Thyroid gland (tissue), 4 donors: ENCODE data around the gene ADSS1. TPM values are rescaled to one million over a fixed set of nuclear protein-coding genes. Genes with fewer than 3 reads are reported as not detected.

ENCODE experiments used
- DNase-seq, 2 donors: peaks; one replicate each; pipeline ENCODE4 v3.0.0-alpha.2; 2019
- H3K27ac ChIP-seq, 3 donors: fragments of 200-600 bp; sonication (generic); 1 replicate in 2 of 3; 2 replicates in 1 of 3; pipeline ENCODE4 v1.5.1; 2016 to 2019; ENCODE audit warnings: mild to moderate bottlenecking in 1 of 3, moderate library complexity in 1 of 3
- H3K27me3 ChIP-seq: fragments of 200-600 bp; sonication (generic); one replicate; pipeline ENCODE4 v1.5.1; 2019
- H3K36me3 ChIP-seq, 2 donors: fragments of 200-600 bp; sonication (generic); one replicate each; pipeline ENCODE4 v1.5.1; 2016 to 2019
- H3K4me1 ChIP-seq, 2 donors: fragments of 200-600 bp; sonication (generic); one replicate each; pipeline ENCODE4 v1.5.1; 2017 to 2019
- H3K4me3 ChIP-seq, 3 donors: fragments of 200-600 bp; sonication (generic); replicated peaks in 1 of 3; 1 replicate in 2 of 3; 2 replicates in 1 of 3; pipeline ENCODE4 v1.5.1; 2016; ENCODE audit warnings: mild to moderate bottlenecking in 1 of 3
- H3K9me3 ChIP-seq: fragments of 200-600 bp; sonication (generic); one replicate; pipeline ENCODE4 v1.5.1; 2017
- CTCF ChIP-seq, 6 experiments: fragments of 200-600 bp in 3 of 6; fragments of 450-650 bp in 3 of 6; sonication (generic) in 3 of 6; IDR thresholded peaks; one replicate each; pipeline ENCODE4 v1.5.1; 2016 to 2019; ENCODE audit warnings: antibody characterized with exemption in 6 of 6, mild to moderate bottlenecking in 2 of 6, inconsistent platforms in 1 of 6, moderate library complexity in 1 of 6
- POLR2A ChIP-seq, 2 donors: fragments of 450-650 bp; IDR thresholded peaks; one replicate each; pipeline ENCODE4 v1.6.1; 2017; ENCODE audit warnings: antibody characterized with exemption in 2 of 2, mild to moderate bottlenecking in 2 of 2, moderate library complexity in 1 of 2
- WGBS, 2 donors: methylation state at CpG; one replicate each; pipeline ENCODE4 v1.1.5; 2017; 5-methylcytosine and 5-hydroxymethylcytosine counted together
- intact Hi-C: fragments of 100-400 bp; cut with DNase I; formaldehyde crosslinking; loops from one replicate; pipeline ENCODE4 v1.15.1; 2023
- total RNA-seq, 4 donors: library from RNA; depleted of rRNA; stranded (reverse); fragments of >200 nt; gene quantifications; one replicate each; pipeline ENCODE4 v1.2.3, GENCODE V29; 2016

The ADSS1 gene
- total RNA-seq, 4 donors from 2014 or later, result 13.6 to 26.2 (median 18.9) TPM

GRCh38 chr14:104792945-104793702, 69.1 kb downstream of the ADSS1 start:
- Histone ChIP-seq H3K4me3 (no peak overlapping the region), H3K27me3 (no peaks in the 10 kb centered on the region), H3K9me3 (no peaks in the 10 kb centered on the region), H3K36me3 (peaks cover 0 to 19% of the 10 kb centered on the region in 2 donors), H3K4me1 (peaks cover 53 to 64% of the 10 kb centered on the region in 2 donors), H3K27ac (peak overlapping the region in 2 of 3 donors; percentile 46 to 66)
- intact Hi-C loops, result no loop called here
- 79 to 80% methylated on average over 14 to 16 of the region's 16 CpGs for WGBS, 2 donors
- DNase-seq, result no peak
- TF ChIP-seq CTCF (IDR thresholded peaks at IDR 0.05) (no peak), POLR2A (IDR thresholded peaks at IDR 0.05) (no peak)

- Histone ChIP-seq H3K27ac (peak overlapping the region in 1 of 3 donors; percentile 24), H3K9me3 (no peaks in the 10 kb centered on the region), H3K4me1 (peaks cover 53 to 63% of the 10 kb centered on the region in 2 donors), H3K27me3 (no peaks in the 10 kb centered on the region), H3K4me3 (peak overlapping the region in 1 of 3 donors; percentile 75), H3K36me3 (peaks cover 0 to 19% of the 10 kb centered on the region in 2 donors)
- no peak for DNase-seq
- TF ChIP-seq CTCF (IDR thresholded peaks at IDR 0.05) (no peak), POLR2A (IDR thresholded peaks at IDR 0.05) (no peak)
- 83 to 88% methylated on average over 2 of the region's 2 CpGs for WGBS, 2 donors
- intact Hi-C loops, result no loop called here
Measured at GRCh38 chr14:104793703-104793959, 69.6 kb downstream of the ADSS1 start.

- WGBS, 2 donors, result 15 to 31% methylated on average over 9 to 15 of the region's 15 CpGs
- TF ChIP-seq POLR2A (IDR thresholded peaks at IDR 0.05) (no peak), CTCF (IDR thresholded peaks at IDR 0.05) (no peak)
- H3K27ac ChIP-seq, result peak overlapping the region in 2 of 3 donors; percentile 24 to 32
- peak overlapping the region in 2 of 3 donors; percentile 75 to 82 for H3K4me3 ChIP-seq
- H3K36me3 ChIP-seq, result peaks cover 0 to 19% of the 10 kb centered on the region in 2 donors
- H3K27me3 ChIP-seq, result no peaks in the 10 kb centered on the region
- intact Hi-C loops, result no loop called here
- DNase-seq, result no peak
- peaks cover 53 to 58% of the 10 kb centered on the region in 2 donors for H3K4me1 ChIP-seq
- no peaks in the 10 kb centered on the region for H3K9me3 ChIP-seq
Measured at GRCh38 chr14:104794099-104794498, 70.1 kb downstream of the ADSS1 start.

GRCh38 chr14:104794631-104794992, 70.6 kb downstream of the ADSS1 start:
- Histone ChIP-seq H3K4me3 (peak overlapping the region; percentile 51 to 82 (median 75)), H3K9me3 (no peaks in the 10 kb centered on the region), H3K36me3 (peaks cover 0 to 18% of the 10 kb centered on the region in 2 donors), H3K27me3 (no peaks in the 10 kb centered on the region), H3K4me1 (peaks cover 54 to 58% of the 10 kb centered on the region in 2 donors), H3K27ac (peak overlapping the region in 2 of 3 donors; percentile 32 to 59)
- TF ChIP-seq CTCF (IDR thresholded peaks at IDR 0.05) (no peak), POLR2A (IDR thresholded peaks at IDR 0.05) (no peak)
- WGBS, 2 donors, result 3% methylated on average over 7 of the region's 16 CpGs; no CpG with 5 or more reads in 1 of the 2 donors
- DNase-seq, result peak; percentile 58 to 66
- intact Hi-C loops, result no loop called here

GRCh38 chr14:104794993-104795780, 71.2 kb downstream of the ADSS1 start, which contains the start of gene AKT1:
AKT1 (minus strand) TSS chr14:104795748; CDS start chr14:104792643, 3,105 bp downstream.
- no peaks in the 10 kb centered on the region for H3K27me3 ChIP-seq
- H3K4me3 ChIP-seq, result peak within 1 kb of the TSS; percentile 51 to 82 (median 75)
- no CpG with 5 or more reads among the region's 124 CpGs for WGBS, 2 donors
- peaks cover 0 to 13% of the 10 kb centered on the region in 2 donors for H3K36me3 ChIP-seq
- peak within 1 kb of the TSS; percentile 78 to 98 (median 96) for H3K27ac ChIP-seq
- TF ChIP-seq POLR2A (IDR thresholded peaks at IDR 0.05) (no peak), CTCF (IDR thresholded peaks at IDR 0.05) (no peak)
- DNase-seq, result no peak
- peaks cover 59 to 63% of the 10 kb centered on the region in 2 donors for H3K4me1 ChIP-seq
- no peaks in the 10 kb centered on the region for H3K9me3 ChIP-seq
- intact Hi-C loops, result no loop called here
